Measurements from ENCODE around the gene ARHGAP27.

The ARHGAP27 gene

DNA sequence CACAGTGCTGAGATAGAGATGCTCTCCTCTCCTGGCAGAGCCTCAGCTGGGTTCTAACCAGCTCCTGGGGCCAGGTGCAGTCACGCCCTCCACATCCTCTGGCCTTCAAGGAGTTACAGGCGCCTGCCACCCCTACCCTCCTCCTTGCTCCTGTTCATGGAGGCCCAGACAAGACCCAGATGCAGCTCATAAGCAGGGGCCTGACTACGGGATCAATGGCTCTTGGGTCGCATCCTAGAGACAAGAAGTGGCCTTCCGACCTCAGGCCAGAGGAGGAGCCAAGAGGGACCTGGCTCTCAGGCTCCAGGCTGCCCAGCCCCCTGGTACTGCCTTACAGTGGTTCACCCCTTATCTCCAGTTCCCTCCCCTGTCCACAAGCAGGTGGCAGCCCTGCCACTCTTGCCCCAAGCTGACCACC lies 23.0 kb downstream of the ARHGAP27 start:
- Mint-ChIP-seq H3K9me3 (no peaks in the 10 kb centered on the region), H3K27ac (peak overlapping the region; percentile 99), H3K4me3 (peak overlapping the region; percentile 99), H3K4me1 (ENCODE audit: low read depth) (peaks cover 47% of the 10 kb centered on the region), H3K27me3 (no peaks in the 10 kb centered on the region), H3K36me3 (ENCODE audit: low read depth) (peaks cover 42% of the 10 kb centered on the region)
- DNase-seq, result peak; percentile 52

GRCh38 chr17:45408611-45409421 lies 23.9 kb downstream of the ARHGAP27 start:
- peak overlapping the region; percentile 99 for H3K4me3 Mint-ChIP-seq
- peaks cover 47% of the 10 kb centered on the region for H3K4me1 Mint-ChIP-seq (ENCODE audit: low read depth)
- H3K27ac Mint-ChIP-seq, result peak overlapping the region; percentile 99
- H3K27me3 Mint-ChIP-seq, result no peaks in the 10 kb centered on the region
- H3K9me3 Mint-ChIP-seq, result no peaks in the 10 kb centered on the region
- peaks cover 50% of the 10 kb centered on the region for H3K36me3 Mint-ChIP-seq (ENCODE audit: low read depth)
- DNase-seq, result no peak

GRCh38 chr17:45406107-45406506 lies 26.6 kb downstream of the ARHGAP27 start:
- no peak for DNase-seq
- H3K27ac Mint-ChIP-seq, result peak overlapping the region; percentile 7
- H3K9me3 Mint-ChIP-seq, result no peaks in the 10 kb centered on the region
- no peaks in the 10 kb centered on the region for H3K27me3 Mint-ChIP-seq
- peaks cover 37% of the 10 kb centered on the region for H3K4me1 Mint-ChIP-seq (ENCODE audit: low read depth)
- no peak overlapping the region for H3K4me3 Mint-ChIP-seq
- H3K36me3 Mint-ChIP-seq (ENCODE audit: low read depth), result peaks cover 76% of the 10 kb centered on the region

GRCh38 chr17:45405250-45406086 lies 27.2 kb downstream of the ARHGAP27 start:
- H3K36me3 Mint-ChIP-seq (ENCODE audit: low read depth), result peaks cover 82% of the 10 kb centered on the region
- DNase-seq, result no peak
- no peak overlapping the region for H3K4me3 Mint-ChIP-seq
- H3K27ac Mint-ChIP-seq, result peak overlapping the region; percentile 7
- peaks cover 31% of the 10 kb centered on the region for H3K4me1 Mint-ChIP-seq (ENCODE audit: low read depth)
- H3K27me3 Mint-ChIP-seq, result no peaks in the 10 kb centered on the region
- H3K9me3 Mint-ChIP-seq, result no peaks in the 10 kb centered on the region

GRCh38 chr17:45404870-45405249 lies 27.8 kb downstream of the ARHGAP27 start:
- Mint-ChIP-seq H3K36me3 (ENCODE audit: low read depth) (peaks cover 84% of the 10 kb centered on the region), H3K9me3 (no peaks in the 10 kb centered on the region), H3K4me1 (ENCODE audit: low read depth) (peaks cover 29% of the 10 kb centered on the region), H3K4me3 (no peak overlapping the region), H3K27me3 (no peaks in the 10 kb centered on the region), H3K27ac (peak overlapping the region; percentile 30)
- no peak for DNase-seq

GRCh38 chr17:45403906-45404490 lies 28.7 kb downstream of the ARHGAP27 start:
- Mint-ChIP-seq H3K27ac (peak overlapping the region; percentile 14), H3K4me1 (ENCODE audit: low read depth) (peaks cover 25% of the 10 kb centered on the region), H3K4me3 (no peak overlapping the region), H3K27me3 (no peaks in the 10 kb centered on the region), H3K36me3 (ENCODE audit: low read depth) (peaks cover 84% of the 10 kb centered on the region), H3K9me3 (no peaks in the 10 kb centered on the region)
- DNase-seq, result no peak

DNA sequence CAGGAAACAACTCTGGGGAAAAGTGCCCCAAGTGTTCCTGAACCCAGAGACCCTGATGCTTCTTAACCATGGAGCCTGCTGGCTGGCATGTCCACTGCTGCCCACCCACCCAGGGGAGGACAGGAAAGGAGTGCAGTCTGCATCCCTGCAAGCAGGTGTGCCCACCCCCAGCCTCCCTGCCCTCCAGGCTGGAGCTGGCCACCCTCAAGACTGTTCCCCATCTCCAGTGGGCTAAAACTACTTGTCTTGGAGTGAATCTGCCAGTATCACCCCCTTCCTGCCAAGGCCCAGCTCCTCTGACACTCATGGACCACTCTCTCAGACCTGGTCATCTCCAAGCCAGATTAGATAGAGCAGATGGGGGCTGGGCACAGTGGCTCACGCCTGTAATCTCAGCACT lies 29.8 kb downstream of the ARHGAP27 start:
- Mint-ChIP-seq H3K27ac (peak overlapping the region; percentile 11), H3K27me3 (no peaks in the 10 kb centered on the region), H3K36me3 (ENCODE audit: low read depth) (peaks cover 84% of the 10 kb centered on the region)

GRCh38 chr17:45398800-45399199 lies 33.9 kb downstream of the ARHGAP27 start:
- Mint-ChIP-seq H3K27ac (peak overlapping the region; percentile 76), H3K36me3 (ENCODE audit: low read depth) (peaks cover 89% of the 10 kb centered on the region), H3K4me3 (no peak overlapping the region), H3K27me3 (no peaks in the 10 kb centered on the region), H3K4me1 (ENCODE audit: low read depth) (no peaks in the 10 kb centered on the region), H3K9me3 (no peaks in the 10 kb centered on the region)
- no peak for DNase-seq

More for the DNA sequence above, 29.8 kb downstream of the ARHGAP27 start:
- H3K9me3 Mint-ChIP-seq, result no peaks in the 10 kb centered on the region
- no peak for DNase-seq
- peaks cover 15% of the 10 kb centered on the region for H3K4me1 Mint-ChIP-seq (ENCODE audit: low read depth)
- no peak overlapping the region for H3K4me3 Mint-ChIP-seq

GRCh38 chr17:45397796-45398195 lies 34.9 kb downstream of the ARHGAP27 start:
- Mint-ChIP-seq H3K36me3 (ENCODE audit: low read depth) (peaks cover 82% of the 10 kb centered on the region), H3K27ac (peak overlapping the region; percentile 59), H3K4me1 (ENCODE audit: low read depth) (no peaks in the 10 kb centered on the region), H3K9me3 (no peaks in the 10 kb centered on the region), H3K4me3 (no peak overlapping the region), H3K27me3 (no peaks in the 10 kb centered on the region)
- DNase-seq, result no peak

- Mint-ChIP-seq H3K27me3 (no peaks in the 10 kb centered on the region), H3K4me1 (ENCODE audit: low read depth) (no peaks in the 10 kb centered on the region), H3K36me3 (ENCODE audit: low read depth) (peaks cover 71% of the 10 kb centered on the region), H3K4me3 (no peak overlapping the region), H3K27ac (no peak overlapping the region), H3K9me3 (no peaks in the 10 kb centered on the region)
- DNase-seq, result no peak
Observed at GRCh38 chr17:45396496-45397205, 36.0 kb downstream of the ARHGAP27 start.

DNA sequence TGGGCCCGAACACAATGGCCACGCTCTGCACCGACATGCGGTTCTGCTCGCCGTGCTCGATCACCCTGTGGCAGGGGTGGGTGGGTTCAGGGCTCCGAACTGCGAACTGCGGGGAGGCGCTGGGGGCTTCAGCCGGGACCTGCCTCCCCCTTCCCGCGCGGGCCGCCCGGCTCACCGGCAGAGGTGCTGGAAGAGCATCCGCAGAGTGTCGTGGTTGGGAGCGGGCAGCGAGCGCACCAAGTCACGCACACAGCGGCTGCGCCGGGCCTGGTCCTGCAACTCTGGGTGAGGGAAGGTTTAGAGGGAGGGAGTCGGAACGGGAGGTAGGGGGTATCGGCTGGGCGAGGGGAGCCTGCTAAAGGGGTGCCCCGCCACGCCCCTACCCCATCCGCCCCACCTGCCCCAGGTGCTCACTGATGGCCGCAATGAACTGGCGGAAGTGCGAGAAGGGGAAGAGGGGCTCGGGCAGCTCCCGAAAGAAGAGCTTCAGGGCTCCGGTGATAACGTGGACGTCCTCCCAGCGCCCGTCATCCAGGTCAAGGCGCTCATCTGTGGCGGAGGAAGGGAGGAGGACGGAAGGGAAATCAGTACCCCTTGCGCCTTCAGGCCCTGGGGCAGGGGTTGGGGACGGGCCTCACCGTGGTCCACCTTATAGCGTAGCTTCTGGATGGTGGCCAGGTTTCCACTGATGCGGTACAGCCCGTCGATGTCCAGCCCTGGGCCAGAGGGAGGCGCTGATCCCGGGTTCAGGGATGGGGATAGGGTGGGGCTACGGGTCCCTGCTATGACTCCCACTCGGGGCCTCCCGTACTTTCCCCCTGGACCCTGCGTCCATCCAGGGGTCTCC lies 36.9 kb downstream of the ARHGAP27 start:
- peaks cover 63% of the 10 kb centered on the region for H3K36me3 Mint-ChIP-seq (ENCODE audit: low read depth)
- H3K4me1 Mint-ChIP-seq (ENCODE audit: low read depth), result no peaks in the 10 kb centered on the region
- no peaks in the 10 kb centered on the region for H3K27me3 Mint-ChIP-seq
- H3K4me3 Mint-ChIP-seq, result no peak overlapping the region
- H3K9me3 Mint-ChIP-seq, result no peaks in the 10 kb centered on the region
- H3K27ac Mint-ChIP-seq, result no peak overlapping the region
- DNase-seq, result no peak

- Mint-ChIP-seq H3K27ac (no peak overlapping the region), H3K4me1 (ENCODE audit: low read depth) (no peaks in the 10 kb centered on the region), H3K4me3 (no peak overlapping the region), H3K27me3 (no peaks in the 10 kb centered on the region), H3K9me3 (no peaks in the 10 kb centered on the region), H3K36me3 (ENCODE audit: low read depth) (peaks cover 55% of the 10 kb centered on the region)
- peak; percentile 55 for DNase-seq
Observed at GRCh38 chr17:45394913-45395568, 37.6 kb downstream of the ARHGAP27 start.

GRCh38 chr17:45394564-45394912 lies 38.1 kb downstream of the ARHGAP27 start:
- Mint-ChIP-seq H3K4me3 (no peak overlapping the region), H3K9me3 (no peaks in the 10 kb centered on the region), H3K4me1 (ENCODE audit: low read depth) (no peaks in the 10 kb centered on the region), H3K27ac (peak overlapping the region; percentile 50), H3K27me3 (no peaks in the 10 kb centered on the region), H3K36me3 (ENCODE audit: low read depth) (peaks cover 50% of the 10 kb centered on the region)
- no peak for DNase-seq
